CD4-positive, alpha-beta T cell (primary cell): ENCODE measurements around the gene CFAP410. TPM values are rescaled to one million over a fixed set of nuclear protein-coding genes. Genes with fewer than 3 reads are reported as not detected.
A peak's percentile ranks its signal among the peaks of the same experiment; 100 is the strongest.

ENCODE experiments used
- ATAC-seq: fragments of 200-7000 bp; cut with Tn5 transposase; one replicate; pipeline ENCODE4 v1.10.0; 2022; ENCODE audit warnings: mild to moderate bottlenecking; ENCODE audit not compliant: poor library complexity
- CTCF ChIA-PET: fragments of 350-600 bp; sonication (Branson Sonifier 250); formaldehyde crosslinking; loops from one replicate; lab custom pipeline; 2021; ENCODE audit warnings: antibody characterized with exemption, inconsistent platforms; lab: Charles Lee
- POLR2A ChIA-PET: fragments of 350-600 bp; sonication (Branson Sonifier 250); formaldehyde crosslinking; loops from one replicate; lab custom pipeline; 2021; ENCODE audit warnings: antibody characterized with exemption, inconsistent platforms; lab: Charles Lee
- DNase-seq, 14 experiments: peaks; one replicate each; pipeline ENCODE4 v3.0.0-alpha.2; 2013 to 2020; ENCODE audit warnings: mixed read lengths in 2 of 14
- H3K27ac ChIP-seq, 2 donors: one replicate each; pipeline versions ENCODE4 v1.5.1 to v1.7.0; 2013; ENCODE audit warnings: low read length in 2 of 2, low read depth in 1 of 2, mild to moderate bottlenecking in 1 of 2
- H3K27me3 ChIP-seq, 2 experiments: 1 replicate in 1 of 2; 2 replicates in 1 of 2; pipeline versions ENCODE4 v1.6.1 to v1.7.0; 2013; ENCODE audit warnings: low read length in 2 of 2, control low read depth in 1 of 2, mild to moderate bottlenecking in 1 of 2, moderate library complexity in 1 of 2; ENCODE audit not compliant: insufficient read depth in 2 of 2, control insufficient read depth in 1 of 2
- H3K36me3 ChIP-seq: one replicate; pipeline ENCODE4 v1.6.1; 2013; ENCODE audit warnings: low read length, control low read depth; ENCODE audit not compliant: insufficient read depth
- H3K4me1 ChIP-seq: one replicate; pipeline ENCODE4 v1.6.1; 2013; ENCODE audit warnings: low read length, control low read depth; ENCODE audit not compliant: insufficient read depth
- H3K4me3 ChIP-seq: one replicate; pipeline ENCODE4 v1.5.1; 2013; ENCODE audit warnings: mild to moderate bottlenecking, low read length, moderate library complexity
- H3K9me3 ChIP-seq, 2 experiments: 1 replicate in 1 of 2; 2 replicates in 1 of 2; pipeline versions ENCODE4 v1.6.1 to v1.7.0; 2013; ENCODE audit warnings: low read length in 2 of 2, mild to moderate bottlenecking in 2 of 2, control low read depth in 1 of 2, moderate library complexity in 1 of 2; ENCODE audit not compliant: control insufficient read depth in 1 of 2, insufficient read depth in 1 of 2
- H3K27ac Mint-ChIP-seq: one replicate; pipeline ENCODE4 v1.8.0; 2020; ENCODE audit warnings: mixed read lengths
- H3K27me3 Mint-ChIP-seq: one replicate; pipeline ENCODE4 v1.8.0; 2021; ENCODE audit warnings: mixed read lengths
- H3K36me3 Mint-ChIP-seq: one replicate; pipeline ENCODE4 v1.8.0; 2021; ENCODE audit warnings: low read depth, mixed read lengths
- H3K4me1 Mint-ChIP-seq: one replicate; pipeline ENCODE4 v1.8.0; 2021; ENCODE audit warnings: low read depth, mixed read lengths
- H3K4me3 Mint-ChIP-seq: one replicate; pipeline ENCODE4 v1.8.0; 2020; ENCODE audit warnings: mild to moderate bottlenecking, mixed read lengths
- H3K9me3 Mint-ChIP-seq: one replicate; pipeline ENCODE4 v1.8.0; 2020; ENCODE audit warnings: mixed read lengths
- intact Hi-C, 2 experiments: fragments of 100-400 bp; cut with DNase I in 1 of 2; cut with micrococcal nuclease in 1 of 2; formaldehyde crosslinking; loops; one replicate each; pipeline versions ENCODE4 v1.15.1 to v1.9.0; 2023 to 2025; cut with DNase I, micrococcal nuclease
- total RNA-seq, 174 experiments: library from RNA in 2 of 174; stranded (reverse) in 2 of 174; gene quantifications; one replicate each; pipeline ENCODE4 v1.2.3 and lab custom pipeline; 2021 to 2026
- TF ChIP-seq, protein P1 (sequence below): fragments of 200-600 bp; IDR thresholded peaks from one replicate; pipeline ENCODE4 v1.8.0; 2022; ENCODE audit warnings: antibody characterized with exemption, mild to moderate bottlenecking

Gene CFAP410
- total RNA-seq, 2 experiments from 2014 or later, result 50.1 to 51.6 TPM

DNA sequence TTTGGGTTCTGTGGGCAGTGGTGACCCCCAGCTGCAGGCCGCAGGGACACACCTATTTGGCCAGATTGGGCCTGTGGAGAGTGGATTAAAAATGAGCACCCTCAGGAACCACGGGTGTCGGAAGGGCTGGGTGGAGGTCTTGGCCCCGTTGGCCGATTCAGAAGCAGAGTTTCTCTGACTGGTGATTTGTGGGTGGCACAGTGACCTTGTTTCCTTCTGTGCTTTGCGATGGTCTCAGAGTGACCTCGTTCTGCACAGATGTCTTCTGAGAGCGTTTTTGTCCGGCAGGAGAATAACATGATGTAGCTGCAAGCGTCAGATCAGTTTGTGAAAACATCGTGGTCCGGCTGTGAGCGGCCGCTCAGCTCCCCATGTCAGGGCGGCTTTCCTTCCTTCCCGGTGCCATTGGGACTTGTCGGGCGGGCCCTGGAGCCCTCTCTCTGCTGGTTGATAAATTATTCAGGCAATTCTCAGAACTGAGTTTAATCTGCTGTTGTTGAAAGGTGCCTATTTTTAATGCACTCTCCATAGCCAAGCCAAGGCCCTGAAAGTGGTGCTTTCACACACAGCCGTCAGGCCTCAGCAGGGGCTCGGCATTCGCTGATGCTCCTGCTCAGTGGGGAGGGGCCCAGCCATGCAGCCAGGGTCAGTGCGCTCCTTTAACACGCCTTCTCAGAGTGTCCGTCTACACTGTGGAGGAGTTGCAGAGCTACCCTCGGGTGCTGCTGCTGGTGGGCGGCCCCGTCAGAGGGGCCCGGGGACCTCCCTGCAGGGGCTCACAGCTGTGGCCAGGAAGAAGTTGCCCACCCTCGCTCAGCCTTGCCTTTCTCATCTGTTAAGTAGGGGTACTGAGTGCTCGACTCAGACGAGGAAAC is 41.0 kb upstream of the CFAP410 start:
- Mint-ChIP-seq H3K4me1 (peaks cover 10% of the 10 kb centered on the region), H3K27ac (no peak overlapping the region), H3K27me3 (no peaks in the 10 kb centered on the region), H3K9me3 (peaks cover 11% of the 10 kb centered on the region), H3K4me3 (no peak overlapping the region), H3K36me3 (peaks cover 32% of the 10 kb centered on the region)
- Histone ChIP-seq H3K4me1 (peaks cover 12% of the 10 kb centered on the region), H3K9me3 (peaks cover 15 to 17% of the 10 kb centered on the region in 2 experiments), H3K27ac (no peak overlapping the region), H3K27me3 (no peaks in the 10 kb centered on the region), H3K36me3 (no peaks in the 10 kb centered on the region), H3K4me3 (no peak overlapping the region)
- TF ChIP-seq, protein P1, sequence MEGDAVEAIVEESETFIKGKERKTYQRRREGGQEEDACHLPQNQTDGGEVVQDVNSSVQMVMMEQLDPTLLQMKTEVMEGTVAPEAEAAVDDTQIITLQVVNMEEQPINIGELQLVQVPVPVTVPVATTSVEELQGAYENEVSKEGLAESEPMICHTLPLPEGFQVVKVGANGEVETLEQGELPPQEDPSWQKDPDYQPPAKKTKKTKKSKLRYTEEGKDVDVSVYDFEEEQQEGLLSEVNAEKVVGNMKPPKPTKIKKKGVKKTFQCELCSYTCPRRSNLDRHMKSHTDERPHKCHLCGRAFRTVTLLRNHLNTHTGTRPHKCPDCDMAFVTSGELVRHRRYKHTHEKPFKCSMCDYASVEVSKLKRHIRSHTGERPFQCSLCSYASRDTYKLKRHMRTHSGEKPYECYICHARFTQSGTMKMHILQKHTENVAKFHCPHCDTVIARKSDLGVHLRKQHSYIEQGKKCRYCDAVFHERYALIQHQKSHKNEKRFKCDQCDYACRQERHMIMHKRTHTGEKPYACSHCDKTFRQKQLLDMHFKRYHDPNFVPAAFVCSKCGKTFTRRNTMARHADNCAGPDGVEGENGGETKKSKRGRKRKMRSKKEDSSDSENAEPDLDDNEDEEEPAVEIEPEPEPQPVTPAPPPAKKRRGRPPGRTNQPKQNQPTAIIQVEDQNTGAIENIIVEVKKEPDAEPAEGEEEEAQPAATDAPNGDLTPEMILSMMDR, result no peak
- ChIA-PET CTCF (no interaction called here), POLR2A (no interaction called here)
- no peak for ATAC-seq
- intact Hi-C loops, result no loop called here
- no peak for DNase-seq

DNA sequence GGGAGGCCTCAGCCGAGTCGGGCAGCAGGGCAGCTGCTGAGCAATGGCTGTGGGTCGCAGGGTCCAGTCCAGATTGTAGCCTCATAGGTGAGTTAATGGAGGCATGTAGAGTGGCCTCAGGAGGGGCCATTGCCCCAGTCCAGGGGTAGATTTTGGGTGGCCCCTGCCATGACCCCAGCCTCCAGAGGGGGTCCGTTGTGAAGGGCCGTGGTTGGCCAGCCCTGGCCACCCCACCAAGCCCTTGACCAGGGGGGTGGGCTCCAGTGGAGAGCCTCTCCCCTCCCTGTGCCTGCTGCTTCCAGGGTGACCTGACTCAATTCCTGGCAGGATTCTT is 40.3 kb upstream of the CFAP410 start:
- Mint-ChIP-seq H3K9me3 (peaks cover 8% of the 10 kb centered on the region), H3K4me3 (no peak overlapping the region), H3K4me1 (peaks cover 16% of the 10 kb centered on the region), H3K27ac (no peak overlapping the region), H3K36me3 (peaks cover 25% of the 10 kb centered on the region), H3K27me3 (no peaks in the 10 kb centered on the region)
- Histone ChIP-seq H3K4me1 (peaks cover 20% of the 10 kb centered on the region), H3K36me3 (no peaks in the 10 kb centered on the region), H3K9me3 (peaks cover 8 to 17% of the 10 kb centered on the region in 2 experiments), H3K4me3 (no peak overlapping the region), H3K27ac (no peak overlapping the region), H3K27me3 (no peaks in the 10 kb centered on the region)
- ATAC-seq (no peak), DNase-seq (no peak)
- intact Hi-C loops, result no loop called here
- TF ChIP-seq, protein P1, result no peak
- POLR2A ChIA-PET, result no interaction called here
- CTCF ChIA-PET, result no interaction called here

DNA sequence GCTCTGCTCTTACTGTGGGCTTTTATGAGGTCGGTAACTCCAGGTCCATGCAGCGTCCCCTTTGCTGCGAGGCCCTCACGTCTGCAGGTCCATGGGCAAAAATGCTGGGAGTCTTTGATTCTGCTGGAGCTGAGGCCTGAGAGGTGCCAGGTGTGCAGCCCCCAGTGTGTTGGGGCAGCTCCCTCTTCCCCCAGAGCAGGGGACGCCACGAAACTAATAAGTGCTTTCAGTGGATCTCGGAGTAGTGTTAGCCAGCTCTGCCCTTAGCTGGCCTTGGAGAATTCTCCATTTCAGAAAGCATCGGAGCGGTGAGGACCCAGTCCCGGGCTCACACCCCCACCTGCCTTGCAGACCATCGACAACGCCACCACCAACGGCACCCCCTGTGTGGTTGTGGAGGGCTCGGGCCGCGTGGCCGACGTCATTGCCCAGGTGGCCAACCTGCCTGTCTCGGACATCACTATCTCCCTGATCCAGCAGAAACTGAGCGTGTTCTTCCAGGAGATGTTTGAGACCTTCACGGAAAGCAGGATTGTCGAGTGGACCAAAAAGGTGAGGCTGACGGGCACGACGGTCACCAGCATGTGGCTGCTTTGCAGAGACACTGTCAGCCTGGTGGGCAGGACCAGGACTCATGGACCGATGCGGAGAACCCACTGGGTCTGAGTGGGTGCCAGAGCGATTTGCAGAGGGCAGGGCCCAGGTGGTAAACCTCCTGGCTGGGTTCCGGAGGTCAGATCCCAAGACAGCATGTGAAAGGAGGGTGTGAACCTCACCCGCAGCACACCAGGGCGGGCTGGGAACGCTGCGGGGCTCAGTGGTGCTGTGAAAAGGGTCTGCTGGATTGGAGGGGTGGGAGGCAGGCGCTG is 39.7 kb upstream of the CFAP410 start:
- ChIA-PET CTCF (no interaction called here), POLR2A (no interaction called here)
- H3K4me1 Mint-ChIP-seq, result peaks cover 18% of the 10 kb centered on the region
- Histone ChIP-seq H3K36me3 (no peaks in the 10 kb centered on the region), H3K4me1 (peaks cover 25% of the 10 kb centered on the region), H3K4me3 (no peak overlapping the region), H3K27ac (no peak overlapping the region), H3K9me3 (peaks cover 2 to 13% of the 10 kb centered on the region in 2 experiments), H3K27me3 (no peaks in the 10 kb centered on the region)
- H3K27me3 Mint-ChIP-seq, result no peaks in the 10 kb centered on the region
- ATAC-seq, result no peak
- peaks cover 19% of the 10 kb centered on the region for H3K36me3 Mint-ChIP-seq
- H3K27ac Mint-ChIP-seq, result no peak overlapping the region
- H3K4me3 Mint-ChIP-seq, result no peak overlapping the region
- TF ChIP-seq, protein P1, result no peak
- peaks cover 7% of the 10 kb centered on the region for H3K9me3 Mint-ChIP-seq
- peak in 1 of 14 experiments; percentile 19 for DNase-seq
- intact Hi-C loops, result no loop called here
